Measurements from ENCODE around the gene TMC6.

The TMC6 gene

DNA sequence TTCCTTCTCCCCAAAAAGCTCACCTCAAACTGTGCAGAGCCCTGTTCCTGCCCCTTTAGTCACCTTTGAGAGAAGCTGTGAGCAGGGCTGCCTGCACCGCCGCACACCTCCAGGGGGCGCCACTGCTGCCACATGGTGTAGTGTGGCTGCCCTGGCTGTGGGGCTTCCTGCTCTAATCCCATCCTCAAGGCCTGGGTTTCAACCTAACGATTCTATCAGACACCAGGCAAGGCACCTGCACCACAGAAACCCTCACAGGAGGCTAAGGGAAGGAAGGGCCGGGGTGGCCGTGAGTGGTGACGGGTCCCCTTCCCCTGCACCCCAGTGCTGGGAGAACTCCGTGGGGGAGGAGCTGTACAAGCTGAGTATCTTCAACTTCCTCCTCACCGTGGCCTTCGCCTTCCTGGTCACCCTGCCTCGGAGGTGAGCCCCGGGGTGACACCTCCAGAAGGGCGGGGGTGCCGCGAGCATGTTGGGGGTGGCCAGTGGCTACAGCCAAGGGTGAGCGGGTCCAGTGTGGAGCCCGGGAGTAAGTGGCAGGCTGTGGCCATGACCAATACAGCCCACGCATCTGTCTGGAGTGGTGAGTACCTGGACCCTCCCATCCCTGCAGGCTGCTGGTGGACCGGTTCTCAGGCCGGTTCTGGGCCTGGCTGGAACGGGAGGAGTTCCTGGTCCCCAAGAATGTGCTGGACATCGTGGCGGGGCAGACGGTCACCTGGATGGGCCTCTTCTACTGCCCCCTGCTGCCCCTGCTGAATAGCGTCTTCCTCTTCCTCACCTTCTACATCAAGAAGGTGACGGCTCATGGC is 9.0 kb upstream of the TMC6 start:
- DNase-seq (ENCODE audit: low read depth in 3 of 3), result no peak

DNA sequence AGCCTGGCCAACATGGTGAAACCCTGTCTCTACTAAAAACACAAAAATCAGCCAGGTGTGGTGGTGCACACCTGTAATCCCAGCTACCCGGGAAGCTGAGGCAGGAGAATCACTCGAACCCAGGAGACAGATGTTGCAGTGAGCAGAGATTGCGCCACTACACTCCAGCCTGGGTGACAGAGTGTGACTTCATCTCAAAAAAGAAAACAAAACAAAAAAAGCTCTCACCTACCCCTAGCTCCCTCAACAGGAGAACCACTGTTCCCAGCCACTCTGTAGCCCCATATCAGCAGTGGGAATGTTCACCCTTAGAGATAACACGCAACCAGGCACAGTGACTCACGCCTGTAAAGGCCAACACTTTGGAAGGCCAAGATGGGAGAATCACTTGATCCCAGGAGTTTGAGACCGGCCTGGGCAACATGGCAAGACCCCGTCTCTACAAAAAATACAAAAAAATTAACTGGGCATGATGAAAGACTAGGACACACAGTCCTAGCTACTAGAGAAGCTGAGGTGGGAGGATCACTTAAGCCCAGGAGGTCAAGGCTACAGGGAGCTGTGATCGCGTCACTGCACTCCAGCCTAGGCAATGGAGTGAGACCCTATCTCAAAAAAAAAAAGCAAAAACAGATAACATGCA is 7.4 kb upstream of the TMC6 start:
- no peak for DNase-seq (ENCODE audit: low read depth in 3 of 3)

DNA sequence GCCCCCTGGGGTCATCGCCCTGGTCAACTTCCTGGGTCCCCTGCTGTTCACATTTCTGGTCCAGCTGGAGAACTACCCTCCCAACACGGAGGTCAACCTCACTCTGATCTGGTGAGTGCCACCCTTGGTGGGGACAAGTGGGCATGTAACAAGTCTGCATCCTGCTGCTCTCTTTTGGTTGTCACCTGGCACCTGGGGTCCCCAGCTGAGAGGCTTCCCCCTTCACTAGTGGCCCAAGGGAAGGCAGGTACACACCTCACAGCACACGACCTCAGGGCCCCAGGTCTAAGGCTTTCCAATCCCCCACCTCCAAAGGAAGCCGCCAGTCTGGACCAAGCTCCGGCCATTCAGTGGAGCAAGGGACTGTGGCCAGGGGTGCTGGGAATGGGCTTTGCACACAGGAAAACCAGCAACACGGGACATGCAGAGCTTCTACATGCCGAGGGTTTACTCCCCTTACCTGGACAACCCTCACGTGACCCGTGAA is 6.4 kb upstream of the TMC6 start:
- DNase-seq (ENCODE audit: low read depth in 3 of 3), result no peak

DNA sequence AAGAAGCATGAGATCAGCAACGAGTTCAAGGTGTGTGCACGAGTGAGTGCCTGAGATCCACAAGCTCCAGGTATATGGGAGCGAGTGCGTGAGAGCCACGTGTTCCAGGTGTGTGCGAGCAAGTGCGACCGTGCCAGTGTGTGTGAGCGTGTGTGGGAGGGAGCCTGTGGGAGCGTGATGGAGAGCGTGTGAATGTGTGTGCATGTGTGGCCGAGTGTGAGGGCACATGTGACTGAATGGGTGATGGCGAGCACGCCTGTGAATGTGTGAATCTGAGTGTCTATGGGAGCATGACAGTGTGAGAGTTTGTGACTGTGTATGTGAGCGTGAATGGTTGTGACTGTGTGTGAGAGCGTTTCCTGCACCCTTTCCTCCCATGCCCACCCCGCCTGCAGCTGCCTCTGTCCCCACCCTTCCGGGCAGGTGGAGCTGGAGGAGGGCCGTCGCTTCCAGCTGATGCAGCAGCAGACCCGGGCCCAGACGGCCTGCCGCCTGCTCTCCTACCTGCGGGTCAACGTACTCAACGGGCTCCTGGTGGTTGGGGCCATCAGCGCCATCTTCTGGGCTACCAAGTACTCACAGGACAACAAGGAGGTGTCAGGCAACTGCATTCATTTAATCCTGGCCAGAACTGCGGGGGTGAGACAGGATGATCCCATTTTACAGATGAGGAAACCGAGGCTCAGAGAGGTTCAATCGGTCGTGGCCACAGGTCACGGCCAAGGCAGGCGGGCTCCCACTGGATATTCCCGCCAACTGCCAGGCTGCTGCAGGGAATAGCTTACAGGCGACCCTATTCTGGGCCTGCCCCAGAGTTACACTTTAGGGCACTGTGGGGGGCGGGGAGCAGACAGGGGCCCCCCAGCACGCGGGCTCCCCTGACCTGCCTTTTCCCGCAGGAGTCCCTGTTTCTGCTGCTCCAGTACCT is 5.7 kb upstream of the TMC6 start:
- DNase-seq (ENCODE audit: low read depth in 3 of 3), result peak in 2 of 3 experiments; percentile 58 to 60

DNA sequence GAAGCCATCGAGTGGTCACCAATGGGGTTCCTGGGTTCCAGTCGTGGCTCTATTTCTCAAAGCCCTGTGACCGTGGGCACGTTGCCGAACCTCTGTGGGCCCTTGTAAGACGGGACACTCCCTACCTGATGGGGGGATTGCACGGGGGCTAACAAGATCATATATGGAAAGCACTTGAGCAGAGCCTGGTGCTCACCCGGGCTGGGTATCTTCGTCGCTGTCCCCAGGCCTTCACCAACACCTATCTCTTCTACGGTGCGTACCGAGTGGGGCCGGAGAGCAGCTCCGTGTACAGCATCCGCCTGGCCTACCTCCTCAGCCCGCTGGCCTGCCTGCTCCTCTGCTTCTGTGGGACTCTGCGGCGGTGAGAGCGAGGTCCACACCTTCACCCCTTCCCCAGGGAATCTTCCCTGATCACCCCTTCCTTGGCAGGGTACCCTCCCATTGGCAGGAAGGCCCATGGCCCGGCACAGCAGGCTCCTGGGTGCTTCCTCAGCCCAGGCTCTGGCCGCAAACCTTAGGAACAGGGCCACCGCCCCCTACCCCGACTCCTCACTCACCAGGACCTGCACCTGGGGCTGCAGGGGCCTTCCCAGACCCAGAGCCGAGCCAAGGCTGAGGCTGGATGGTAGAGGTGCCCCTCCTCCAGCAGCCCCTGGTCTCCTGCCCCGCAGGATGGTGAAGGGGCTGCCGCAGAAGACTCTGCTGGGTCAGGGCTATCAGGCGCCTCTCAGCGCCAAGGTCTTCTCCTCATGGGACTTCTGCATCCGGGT is 4.8 kb upstream of the TMC6 start:
- no peak for DNase-seq (ENCODE audit: low read depth in 3 of 3)

DNA sequence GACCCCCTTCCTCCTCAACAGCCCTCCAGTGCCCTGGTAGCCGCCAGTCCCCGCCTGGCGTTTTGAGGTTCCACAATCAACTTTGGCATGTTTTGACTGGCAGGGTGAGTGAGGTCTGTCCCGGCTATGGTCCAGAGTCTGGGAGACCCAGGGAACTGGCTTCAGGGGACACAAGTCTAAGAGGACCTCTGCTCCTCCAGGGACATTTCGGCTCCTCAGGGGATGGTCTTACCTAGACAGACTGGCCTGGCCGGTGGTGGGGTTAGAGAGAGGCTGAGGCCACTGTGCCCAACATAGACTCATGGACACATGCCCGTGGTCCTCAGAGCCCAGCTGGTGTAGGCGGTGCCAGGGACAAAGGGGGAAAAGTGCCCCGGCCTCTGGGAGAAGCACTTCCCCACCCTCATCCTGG is 4.2 kb upstream of the TMC6 start:
- DNase-seq (ENCODE audit: low read depth in 3 of 3), result no peak

DNA sequence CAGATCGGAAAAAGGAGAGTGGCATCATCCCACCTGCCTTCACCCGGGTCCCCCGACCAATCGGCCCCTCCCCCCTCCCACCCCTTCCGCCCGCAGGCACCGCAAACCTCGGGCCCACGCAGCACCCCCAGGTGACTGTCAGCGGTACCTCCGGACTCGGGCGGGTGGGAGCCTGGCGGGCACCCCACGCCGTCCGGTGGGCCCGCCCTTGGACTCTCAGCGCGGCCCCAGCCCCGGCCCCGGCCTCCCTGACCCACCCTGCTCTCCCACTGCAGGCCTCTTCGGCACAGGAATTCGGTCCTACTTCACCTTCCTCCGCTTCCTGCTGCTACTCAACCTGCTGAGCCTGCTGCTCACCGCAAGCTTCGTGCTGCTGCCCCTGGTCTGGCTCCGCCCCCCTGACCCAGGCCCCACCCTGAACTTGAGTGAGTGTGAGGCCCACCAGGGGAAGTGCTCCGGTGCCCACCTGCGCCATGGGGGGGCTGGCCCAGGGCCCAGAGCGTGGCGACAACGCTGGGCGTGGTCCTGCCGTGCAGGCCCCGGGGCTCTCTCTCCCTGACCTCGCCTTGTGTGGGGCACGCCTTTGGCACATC is 3.6 kb upstream of the TMC6 start:
- peak in 2 of 3 experiments; percentile 56 to 63 for DNase-seq (ENCODE audit: low read depth in 3 of 3)

DNA sequence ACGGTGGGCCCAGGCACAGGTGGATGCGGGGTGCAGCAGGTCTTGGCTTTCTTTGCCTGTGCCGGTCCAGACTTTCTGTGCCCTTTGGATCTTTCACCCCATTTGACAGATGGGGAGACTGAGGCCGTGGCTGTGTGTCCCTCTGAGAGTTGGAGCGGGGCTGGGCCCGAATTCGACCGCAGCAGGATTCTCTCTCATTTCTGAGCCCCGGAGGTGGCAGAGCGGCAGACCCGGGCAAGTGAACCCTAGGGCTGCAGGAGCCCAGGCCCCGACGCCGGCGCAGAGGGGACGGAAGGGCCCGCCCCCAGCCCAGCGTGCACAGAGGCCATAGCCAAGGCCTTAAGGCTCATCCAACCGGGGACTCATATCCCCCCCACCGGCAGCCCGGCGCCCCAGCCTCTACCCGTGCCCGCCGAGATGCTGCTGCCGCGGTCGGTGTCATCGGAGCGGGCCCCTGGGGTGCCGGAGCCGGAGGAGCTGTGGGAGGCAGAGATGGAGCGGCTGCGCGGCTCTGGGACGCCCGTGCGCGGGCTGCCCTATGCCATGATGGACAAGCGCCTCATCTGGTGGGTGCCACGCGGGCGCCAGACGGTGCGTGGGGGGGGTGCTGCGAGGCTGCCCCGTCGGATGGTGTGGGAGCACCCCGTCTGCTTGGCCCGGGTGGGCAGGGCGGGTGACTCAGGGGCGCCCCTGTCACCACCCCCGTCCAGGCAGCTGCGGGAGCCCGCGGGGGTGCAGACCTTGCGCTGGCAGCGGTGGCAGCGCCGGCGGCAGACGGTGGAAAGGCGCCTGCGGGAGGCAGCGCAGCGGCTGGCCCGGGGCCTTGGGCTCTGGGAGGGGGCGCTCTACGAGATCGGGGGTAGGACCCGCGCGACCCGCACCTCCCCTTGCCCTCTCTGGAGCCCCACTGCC is 2.9 kb upstream of the TMC6 start:
- DNase-seq (ENCODE audit: low read depth in 3 of 3), result peak; percentile 51 to 67 (median 64)

DNA sequence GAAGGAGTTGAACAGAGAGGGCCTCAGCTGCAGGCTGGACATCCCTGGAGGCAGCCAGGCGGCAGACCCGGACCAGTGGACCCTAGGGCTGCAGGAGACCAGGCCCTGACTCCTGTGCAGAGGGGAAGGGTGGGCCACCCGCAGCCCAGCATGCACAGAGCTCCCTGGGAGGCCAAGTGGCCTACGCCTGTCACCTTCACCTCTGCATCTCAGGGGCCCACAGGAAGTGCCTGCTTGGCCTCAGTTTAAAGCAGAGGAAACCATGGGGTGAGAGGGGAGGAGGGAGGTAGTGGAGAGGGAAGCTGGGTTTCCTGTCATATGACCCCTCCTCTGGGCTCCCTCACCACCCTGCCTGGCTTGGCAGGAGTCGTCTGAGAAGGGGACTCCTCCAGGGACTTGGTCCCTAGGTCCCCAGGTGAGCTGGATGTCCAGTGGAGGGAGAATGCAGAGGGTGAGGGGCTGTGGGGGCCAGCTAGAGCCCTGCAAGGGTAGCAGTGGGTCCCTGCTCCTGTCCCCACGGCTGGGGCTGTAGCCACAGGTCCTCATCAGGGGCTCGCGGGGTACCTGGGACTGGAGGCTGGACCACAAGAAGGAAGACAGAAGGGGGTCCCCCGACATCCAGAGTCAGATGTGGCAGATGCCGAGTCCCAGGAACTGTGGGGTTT is 2.0 kb upstream of the TMC6 start, which contains the start of gene TMC8:
Gene TMC8 (plus strand): TSS at position 335 of the 665 bp plus-strand sequence. CDS start 818 bp downstream, outside the sequence.
- peak in 1 of 3 experiments; percentile 49 for DNase-seq (ENCODE audit: low read depth in 3 of 3)

DNA sequence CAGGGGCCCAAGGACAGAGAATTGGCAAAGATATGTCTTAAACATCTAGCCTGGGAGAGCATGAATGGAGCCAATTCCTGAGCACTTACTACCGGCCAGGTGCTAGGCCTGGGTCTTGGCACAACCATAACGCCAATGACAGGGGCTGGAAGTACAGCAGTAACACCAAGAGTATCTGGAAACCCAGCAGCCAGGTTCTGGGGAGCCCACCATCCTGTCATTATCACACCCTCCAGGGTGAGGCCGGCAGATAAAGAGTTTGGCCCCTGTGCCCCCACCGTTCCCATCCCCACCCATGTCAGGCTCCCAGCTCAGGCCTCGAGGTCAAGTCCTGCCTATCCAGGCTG is 1.5 kb upstream of the TMC6 start:
- no peak for DNase-seq (ENCODE audit: low read depth in 3 of 3)

DNA sequence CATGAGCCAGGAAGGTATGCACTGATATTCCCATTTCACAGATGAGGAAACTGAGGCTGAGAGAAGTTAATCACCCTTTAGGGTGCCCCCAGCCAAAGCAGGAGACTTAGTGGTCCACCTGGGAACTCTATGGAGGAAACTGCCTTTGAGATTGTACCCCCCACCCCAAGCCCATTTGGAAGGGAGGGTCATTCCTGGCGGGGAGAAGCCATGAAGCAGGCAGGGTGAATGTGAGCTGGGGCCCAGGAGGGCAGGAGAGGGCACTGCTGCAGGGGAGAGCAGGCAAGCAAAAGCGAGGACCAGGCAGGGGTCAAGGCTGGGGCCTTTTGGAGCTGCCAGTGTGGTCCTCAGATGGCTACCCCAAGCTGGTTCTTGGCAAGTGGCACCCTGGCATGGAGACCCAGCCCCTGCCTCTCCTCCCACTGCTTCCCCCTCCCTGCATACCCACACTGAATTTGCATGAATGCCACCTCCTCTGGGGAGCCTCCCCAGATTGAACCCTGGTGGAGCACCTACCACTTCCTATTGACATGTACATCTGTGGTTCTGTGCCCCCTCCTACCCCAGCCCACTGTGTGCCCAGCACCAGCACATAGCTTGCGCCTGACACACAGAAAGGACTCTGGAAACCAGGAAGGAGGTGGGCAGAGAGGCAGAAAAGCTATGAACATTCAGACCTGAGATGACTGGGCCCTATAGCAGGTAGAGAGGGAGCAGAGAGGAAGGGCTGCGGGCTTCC is 965 bp upstream of the TMC6 start:
- no peak for DNase-seq (ENCODE audit: low read depth in 3 of 3)

DNA sequence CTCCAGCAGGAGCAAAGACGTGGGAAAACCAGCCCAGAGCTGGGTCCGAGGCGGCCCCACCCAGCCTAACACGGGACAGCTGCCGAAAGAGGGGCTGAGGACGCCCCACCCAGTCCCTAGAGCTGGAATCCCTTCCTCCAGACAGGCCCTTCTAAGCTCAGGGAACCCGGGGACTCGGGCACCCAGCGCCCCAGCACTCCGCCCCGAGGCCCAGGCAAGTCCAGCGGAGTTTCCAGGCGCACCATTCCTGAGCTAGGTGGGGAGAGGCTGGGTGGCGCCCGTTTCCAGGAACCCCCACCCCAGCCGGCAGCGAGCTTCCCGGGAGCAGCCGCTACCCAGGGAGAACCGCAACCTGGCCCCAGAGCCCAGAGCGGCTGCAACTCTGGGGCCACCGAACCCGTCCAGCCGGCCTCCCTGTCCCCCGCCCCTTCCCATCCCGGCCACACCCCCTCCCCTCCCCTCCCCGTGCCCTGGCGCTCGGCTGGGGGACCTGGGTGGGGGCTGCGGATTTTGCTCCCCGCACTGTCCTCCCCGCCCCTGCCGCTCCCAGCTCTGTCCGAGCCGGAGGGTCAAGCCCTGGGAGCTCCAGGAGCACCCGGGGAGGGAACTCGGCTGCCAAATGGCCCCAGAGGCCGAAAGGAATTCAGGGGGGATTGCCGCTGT is 536 bp downstream of the TMC6 start:
- DNase-seq (ENCODE audit: low read depth in 3 of 3), result no peak

DNA sequence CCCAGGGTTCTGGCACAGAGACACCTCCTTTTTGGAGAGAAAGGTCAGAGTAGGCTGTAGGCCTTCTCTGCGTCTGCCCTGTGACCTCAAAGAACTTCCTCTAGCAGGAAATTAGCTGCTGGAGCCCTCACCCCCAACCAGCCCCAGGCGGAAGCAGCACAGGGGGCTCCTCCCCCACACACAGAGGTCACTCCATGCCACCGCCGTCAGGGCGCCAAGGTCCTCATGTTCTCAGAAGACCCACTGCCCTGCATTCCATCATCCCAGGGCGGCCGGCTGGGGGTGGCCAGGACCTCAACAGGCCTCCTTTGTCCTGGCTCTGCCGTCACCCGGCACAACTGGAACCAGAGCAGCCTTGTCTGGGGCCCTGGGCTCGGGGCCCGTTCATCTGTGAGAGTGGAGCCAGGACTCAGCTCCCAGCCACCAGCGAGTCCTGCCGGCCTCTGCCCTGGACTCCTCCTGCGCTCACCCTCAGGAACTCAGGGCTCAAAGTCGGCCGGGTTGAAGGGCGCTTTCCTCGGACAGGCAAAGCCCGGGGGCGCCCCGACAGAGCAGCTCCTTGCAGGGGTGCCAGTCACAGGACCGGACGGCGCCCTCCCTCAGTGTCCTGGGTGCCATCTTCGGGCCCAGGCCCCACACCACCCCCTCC is 1.2 kb downstream of the TMC6 start:
- peak in 1 of 3 experiments; percentile 54 for DNase-seq (ENCODE audit: low read depth in 3 of 3)

DNA sequence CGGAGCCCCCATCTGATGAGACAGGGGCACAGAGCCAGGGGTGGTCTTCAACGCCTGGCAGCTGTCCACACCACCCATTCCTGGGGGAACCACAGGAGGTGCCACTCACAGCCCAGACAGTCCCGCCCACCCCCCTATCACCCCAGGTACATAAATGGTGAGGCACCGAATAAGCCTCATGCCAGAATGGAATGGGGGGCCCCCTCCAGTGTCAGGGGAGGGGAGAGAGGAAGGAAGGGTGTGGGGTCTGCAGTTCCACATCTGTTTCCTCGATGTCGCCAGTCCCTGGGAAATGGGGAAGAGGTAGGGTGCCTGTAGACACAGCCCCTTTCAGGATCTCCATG is 1.7 kb downstream of the TMC6 start:
- no peak for DNase-seq (ENCODE audit: low read depth in 3 of 3)

DNA sequence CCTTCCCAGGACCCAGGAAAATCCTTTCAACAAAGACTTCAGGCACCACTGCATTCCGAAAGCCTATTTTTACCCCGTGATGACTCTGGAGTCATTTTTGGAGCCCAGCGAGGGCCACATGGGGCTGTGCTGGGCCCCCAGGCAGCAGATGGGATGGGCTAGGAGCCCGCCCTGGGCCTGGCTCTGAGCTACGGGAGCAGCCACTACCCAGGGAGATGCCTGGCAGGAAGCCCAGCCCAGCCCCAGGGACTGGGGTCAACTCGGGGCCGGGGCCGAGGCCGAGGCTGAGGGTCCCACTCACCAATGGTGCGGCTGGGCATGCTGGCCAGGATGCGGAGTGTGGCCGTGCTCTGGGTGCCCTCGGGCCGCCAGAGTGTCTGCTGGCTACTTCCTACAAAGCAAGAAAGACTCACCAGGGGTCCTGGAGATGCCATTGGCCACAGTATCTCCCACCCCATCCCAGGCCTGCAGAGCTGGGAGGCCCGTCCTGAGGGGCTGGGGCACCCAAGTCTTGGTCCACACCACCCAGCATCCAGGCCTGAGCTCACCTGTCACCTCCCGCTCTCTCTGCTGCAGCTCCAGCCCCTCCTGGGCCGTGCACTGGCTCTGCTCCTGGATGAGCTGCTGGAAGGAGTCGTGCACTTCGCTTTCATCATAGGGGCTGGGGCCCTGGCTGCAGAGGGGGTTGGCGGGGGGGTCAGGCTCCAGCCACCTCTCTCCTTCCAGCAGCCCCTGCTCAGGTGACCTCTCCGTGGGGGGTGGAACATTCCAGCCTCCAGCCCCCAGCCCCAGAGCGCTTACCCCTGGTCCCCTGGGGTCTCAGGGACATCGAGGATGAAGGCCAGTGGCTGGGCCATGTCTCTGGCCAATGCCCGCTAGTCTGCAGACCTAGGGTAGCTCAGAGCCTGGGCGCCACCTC is 2.3 kb downstream of the TMC6 start:
- no peak for DNase-seq (ENCODE audit: low read depth in 3 of 3)

DNA sequence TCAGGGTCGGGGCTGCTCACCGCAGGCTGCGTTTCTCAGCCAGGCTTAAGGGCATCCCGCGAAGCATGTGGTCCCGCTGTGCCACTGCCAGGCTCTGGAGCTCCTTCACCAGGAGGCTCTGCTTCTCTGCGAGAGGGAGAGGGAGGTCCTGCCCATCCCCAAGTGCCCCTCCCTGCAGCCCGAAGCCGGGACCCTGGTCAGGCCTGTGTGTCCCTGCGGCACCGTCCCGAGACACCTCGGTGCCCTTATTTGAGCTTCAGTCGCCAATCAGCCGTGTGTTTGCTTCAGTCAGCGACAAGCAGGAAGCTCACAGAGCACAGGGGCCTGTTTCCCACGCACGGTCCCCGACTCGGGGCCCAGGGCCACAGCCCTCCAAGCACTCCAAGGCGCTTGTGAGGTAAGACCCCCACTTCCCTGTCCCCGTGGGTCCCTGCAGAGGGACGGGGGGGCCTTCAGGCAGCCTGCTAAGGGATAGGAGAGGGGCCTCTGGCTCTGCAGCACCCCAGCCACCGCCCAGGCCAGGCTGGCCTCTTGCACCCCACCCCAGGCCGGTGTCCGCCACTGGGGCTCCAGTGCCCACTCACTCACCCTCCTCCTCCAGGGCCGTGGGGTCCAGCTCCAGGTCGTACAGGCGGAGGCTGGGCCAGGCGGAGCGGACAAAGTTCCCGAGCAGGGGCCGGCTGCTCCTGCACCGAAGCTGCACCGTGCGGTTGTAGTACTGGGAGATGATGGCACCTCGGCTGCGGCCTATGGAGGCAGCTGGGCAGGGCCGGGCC is 3.2 kb downstream of the TMC6 start:
- DNase-seq (ENCODE audit: low read depth in 3 of 3), result no peak

Measured in stimulated activated CD4-positive, alpha-beta T cell treated with anti-CD3 and anti-CD28 coated beads, TNF-alpha, amount 100 ng/mL, for 4 hours (primary cell).